Measurements from ENCODE around the gene DNAH7. TPM values are rescaled to one million over a fixed set of nuclear protein-coding genes. Genes with fewer than 3 reads are reported as not detected.

DNAH7 gene
- total RNA-seq, 4 donors from 2014 or later = 1.6 to 5.0 (median 3.0) TPM

- H3K4me3 ChIP-seq = no peak overlapping the region
Observed at GRCh38 chr2:195899226-195899625, 169.4 kb downstream of the DNAH7 start.

GRCh38 chr2:195898505-195899191 lies 170.0 kb downstream of the DNAH7 start:
- no peak overlapping the region for H3K27ac ChIP-seq
- H3K4me3 ChIP-seq = no peak overlapping the region
- peak; percentile 40 to 59 for DNase-seq (ENCODE audit: low spot score in 2 of 2)
- no peak for TF ChIP-seq POLR2A (IDR thresholded peaks at IDR 0.05)
- TF ChIP-seq EP300 (IDR thresholded peaks at IDR 0.05) = no peak
- TF ChIP-seq CTCF (IDR thresholded peaks at IDR 0.05) = no peak
- peaks cover 0 to 3% (median 0%) of the 10 kb centered on the region in 4 donors for H3K4me1 ChIP-seq
- no peaks in the 10 kb centered on the region for H3K9me3 ChIP-seq
- 14 to 17% methylated on average over 9 of the region's 9 CpGs for WGBS, 2 donors
- no peaks in the 10 kb centered on the region for H3K27me3 ChIP-seq
- no peaks in the 10 kb centered on the region for H3K36me3 ChIP-seq

More at GRCh38 chr2:195899226-195899625, 169.4 kb downstream of the DNAH7 start:
- H3K36me3 ChIP-seq = no peaks in the 10 kb centered on the region
- DNase-seq (ENCODE audit: low spot score in 2 of 2) = no peak
- H3K4me1 ChIP-seq = peaks cover 0 to 3% (median 0%) of the 10 kb centered on the region in 4 donors
- no peaks in the 10 kb centered on the region for H3K9me3 ChIP-seq
- H3K27me3 ChIP-seq = no peaks in the 10 kb centered on the region
- TF ChIP-seq CTCF (IDR thresholded peaks at IDR 0.05) (no peak), POLR2A (IDR thresholded peaks at IDR 0.05) (no peak), EP300 (IDR thresholded peaks at IDR 0.05) (no peak)
- H3K27ac ChIP-seq = no peak overlapping the region

GRCh38 chr2:195891081-195891480 lies 177.6 kb downstream of the DNAH7 start:
- no peaks in the 10 kb centered on the region for H3K4me1 ChIP-seq
- H3K27ac ChIP-seq = no peak overlapping the region
- WGBS, 2 donors = 74 to 82% methylated on average over 2 of the region's 2 CpGs
- DNase-seq (ENCODE audit: low spot score in 2 of 2) = no peak
- H3K4me3 ChIP-seq = no peak overlapping the region
- no peaks in the 10 kb centered on the region for H3K27me3 ChIP-seq
- no peaks in the 10 kb centered on the region for H3K36me3 ChIP-seq
- TF ChIP-seq EP300 (IDR thresholded peaks at IDR 0.05) = no peak
- no peaks in the 10 kb centered on the region for H3K9me3 ChIP-seq

GRCh38 chr2:195879153-195879552 lies 189.5 kb downstream of the DNAH7 start:
- no peaks in the 10 kb centered on the region for H3K36me3 ChIP-seq
- H3K9me3 ChIP-seq = no peaks in the 10 kb centered on the region
- DNase-seq (ENCODE audit: low spot score in 2 of 2) = no peak
- no peaks in the 10 kb centered on the region for H3K27me3 ChIP-seq
- WGBS, 2 donors = 89 to 94% methylated on average over 4 of the region's 4 CpGs
- TF ChIP-seq CTCF (IDR thresholded peaks at IDR 0.05) = no peak
- no peak for TF ChIP-seq POLR2A (IDR thresholded peaks at IDR 0.05)
- no peak for TF ChIP-seq EP300 (IDR thresholded peaks at IDR 0.05)
- H3K4me1 ChIP-seq = no peaks in the 10 kb centered on the region
- H3K4me3 ChIP-seq = no peak overlapping the region
- H3K27ac ChIP-seq = no peak overlapping the region

- no peaks in the 10 kb centered on the region for H3K9me3 ChIP-seq
- WGBS, 2 donors = 77 to 78% methylated on average over 4 of the region's 4 CpGs
- no peaks in the 10 kb centered on the region for H3K27me3 ChIP-seq
- TF ChIP-seq POLR2A (IDR thresholded peaks at IDR 0.05) (no peak), CTCF (IDR thresholded peaks at IDR 0.05) (no peak), EP300 (IDR thresholded peaks at IDR 0.05) (no peak)
- H3K4me1 ChIP-seq = no peaks in the 10 kb centered on the region
- H3K27ac ChIP-seq = no peak overlapping the region
- H3K36me3 ChIP-seq = no peaks in the 10 kb centered on the region
- H3K4me3 ChIP-seq = no peak overlapping the region
- DNase-seq (ENCODE audit: low spot score in 2 of 2) = no peak
Observed at GRCh38 chr2:195871326-195871725, 197.3 kb downstream of the DNAH7 start.

All from tibial nerve (tissue), 4 donors.